Lower leg skin (tissue), 3 donors: ENCODE data around the gene BACE2.

Experiments
- CTCF ChIP-seq, 3 donors: fragments of 450-650 bp; IDR thresholded peaks; one replicate each; pipeline ENCODE4 v1.5.1; 2016; ENCODE audit warnings: antibody characterized with exemption in 3 of 3, mild to moderate bottlenecking in 3 of 3, moderate library complexity in 2 of 3
- POLR2A ChIP-seq, 2 donors: fragments of 450-650 bp; IDR thresholded peaks; one replicate each; pipeline ENCODE4 v1.6.1; 2016 to 2017; ENCODE audit warnings: antibody characterized with exemption in 2 of 2, mild to moderate bottlenecking in 1 of 2, moderate library complexity in 1 of 2

GRCh38 chr21:41216486-41216885 lies 48.5 kb downstream of the BACE2 start:
- no peak for TF ChIP-seq CTCF (IDR thresholded peaks at IDR 0.05)
- TF ChIP-seq POLR2A (IDR thresholded peaks at IDR 0.05), result no peak
